Esophagus squamous epithelium (tissue), 5 donors: ENCODE measurements around the gene ADGRF4. TPM values are rescaled to one million over a fixed set of nuclear protein-coding genes. Genes with fewer than 3 reads are reported as not detected.

Experiments
- DNase-seq: peaks from one replicate; lab custom pipeline; 2025; lab: John Stamatoyannopoulos, UW
- H3K27ac ChIP-seq, 4 donors: fragments of 200-600 bp; sonication (generic); one replicate each; pipeline ENCODE4 v1.5.1; 2016 to 2019; ENCODE audit warnings: mild to moderate bottlenecking in 1 of 4
- H3K27me3 ChIP-seq, 4 donors: fragments of 200-600 bp; sonication (generic); 1 replicate in 3 of 4; 2 replicates in 1 of 4; pipeline versions ENCODE4 v1.5.1 to v1.6.0; 2017 to 2021; ENCODE audit warnings: antibody characterized with exemption in 1 of 4
- H3K36me3 ChIP-seq, 3 donors: fragments of 200-600 bp; sonication (generic); one replicate each; pipeline ENCODE4 v1.5.1; 2016 to 2019
- H3K4me1 ChIP-seq, 3 donors: fragments of 200-600 bp; sonication (generic); one replicate each; pipeline ENCODE4 v1.5.1; 2017 to 2019
- H3K4me3 ChIP-seq, 4 donors: fragments of 200-600 bp; sonication (generic); 1 replicate in 3 of 4; 2 replicates in 1 of 4; pipeline ENCODE4 v1.5.1; 2016 to 2019; ENCODE audit warnings: mild to moderate bottlenecking in 2 of 4, moderate library complexity in 1 of 4
- H3K9me3 ChIP-seq, 3 donors: fragments of 200-600 bp; sonication (generic); one replicate each; pipeline ENCODE4 v1.5.1; 2016 to 2019
- POLR2A ChIP-seq, 4 donors: fragments of 450-650 bp; IDR thresholded peaks; one replicate each; pipeline ENCODE4 v1.6.1; 2017; ENCODE audit warnings: antibody characterized with exemption in 4 of 4, mild to moderate bottlenecking in 4 of 4, moderate library complexity in 3 of 4
- intact Hi-C: fragments of 100-400 bp; cut with DNase I; formaldehyde crosslinking; loops from one replicate; pipeline ENCODE4 v1.15.0; 2022
- total RNA-seq, 4 donors: library from RNA; depleted of rRNA; stranded (reverse); fragments of >200 nt; gene quantifications; one replicate each; pipeline ENCODE4 v1.1.0, GENCODE V29; 2016
- TF ChIP-seq, protein P1 (sequence below), 6 experiments: fragments of 450-650 bp in 4 of 6; fragments of 200-600 bp in 2 of 6; sonication (generic) in 2 of 6; IDR thresholded peaks; one replicate each; pipeline ENCODE4 v1.5.1; 2016 to 2019; ENCODE audit warnings: antibody characterized with exemption in 6 of 6, mild to moderate bottlenecking in 4 of 6, moderate library complexity in 4 of 6
- donor health status: DM: yes; HTN: yes; CAD: no.

Gene ADGRF4
- total RNA-seq, 4 donors from 2014 or later, result 16.8 to 26.1 (median 19.3) TPM

- H3K9me3 ChIP-seq, result no peaks in the 10 kb centered on the region
- intact Hi-C loops, result loop anchor here (10.0 kb wide), 1 partner anchor 145 kb away; no protein-coding TSS in a partner anchor
These were observed 71.6 kb downstream of the ADGRF4 start for GRCh38 chr6:47769982-47770381.

More at GRCh38 chr6:47769982-47770381, 71.6 kb downstream of the ADGRF4 start:
- TF ChIP-seq, protein P1, sequence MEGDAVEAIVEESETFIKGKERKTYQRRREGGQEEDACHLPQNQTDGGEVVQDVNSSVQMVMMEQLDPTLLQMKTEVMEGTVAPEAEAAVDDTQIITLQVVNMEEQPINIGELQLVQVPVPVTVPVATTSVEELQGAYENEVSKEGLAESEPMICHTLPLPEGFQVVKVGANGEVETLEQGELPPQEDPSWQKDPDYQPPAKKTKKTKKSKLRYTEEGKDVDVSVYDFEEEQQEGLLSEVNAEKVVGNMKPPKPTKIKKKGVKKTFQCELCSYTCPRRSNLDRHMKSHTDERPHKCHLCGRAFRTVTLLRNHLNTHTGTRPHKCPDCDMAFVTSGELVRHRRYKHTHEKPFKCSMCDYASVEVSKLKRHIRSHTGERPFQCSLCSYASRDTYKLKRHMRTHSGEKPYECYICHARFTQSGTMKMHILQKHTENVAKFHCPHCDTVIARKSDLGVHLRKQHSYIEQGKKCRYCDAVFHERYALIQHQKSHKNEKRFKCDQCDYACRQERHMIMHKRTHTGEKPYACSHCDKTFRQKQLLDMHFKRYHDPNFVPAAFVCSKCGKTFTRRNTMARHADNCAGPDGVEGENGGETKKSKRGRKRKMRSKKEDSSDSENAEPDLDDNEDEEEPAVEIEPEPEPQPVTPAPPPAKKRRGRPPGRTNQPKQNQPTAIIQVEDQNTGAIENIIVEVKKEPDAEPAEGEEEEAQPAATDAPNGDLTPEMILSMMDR (IDR thresholded peaks at IDR 0.05), result no peak
- no peak for TF ChIP-seq POLR2A (IDR thresholded peaks at IDR 0.05)
- Histone ChIP-seq H3K36me3 (no peaks in the 10 kb centered on the region), H3K4me3 (no peak overlapping the region), H3K27me3 (no peaks in the 10 kb centered on the region), H3K4me1 (no peaks in the 10 kb centered on the region), H3K27ac (no peak overlapping the region)
- DNase-seq, result no peak

Other genes starting within 250 kb of the ADGRF4 start
- gene CD2AP, start 220.8 kb upstream of the ADGRF4 start, total RNA-seq, result 10 to 100 TPM; 23.4 to 33.9 (median 30.4) TPM
- gene OPN5, start 83.5 kb downstream of the ADGRF4 start, total RNA-seq, result not detected